Measurements from ENCODE around the gene UBL5.

The UBL5 gene

DNA sequence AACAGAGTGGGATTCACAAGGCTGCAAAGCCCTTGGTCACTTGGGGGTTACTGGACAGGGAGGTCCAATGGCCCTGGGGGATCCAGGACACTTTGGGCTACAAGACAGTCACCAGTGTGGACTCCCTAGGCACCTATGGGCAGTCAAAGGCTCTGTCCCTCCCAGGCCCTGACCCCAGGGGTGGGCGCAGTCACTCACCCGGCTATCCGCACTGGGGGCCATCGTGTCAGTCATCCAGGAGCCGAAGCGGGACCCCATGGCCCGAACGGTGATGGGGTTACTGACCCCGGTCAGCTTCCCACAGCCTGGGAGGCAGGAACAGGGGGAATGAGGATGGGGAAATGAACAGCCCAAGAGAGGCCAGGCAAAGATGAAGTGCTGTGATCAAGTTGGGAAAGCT, 28.9 kb downstream of the UBL5 start:
- DNase-seq: no peak

DNA sequence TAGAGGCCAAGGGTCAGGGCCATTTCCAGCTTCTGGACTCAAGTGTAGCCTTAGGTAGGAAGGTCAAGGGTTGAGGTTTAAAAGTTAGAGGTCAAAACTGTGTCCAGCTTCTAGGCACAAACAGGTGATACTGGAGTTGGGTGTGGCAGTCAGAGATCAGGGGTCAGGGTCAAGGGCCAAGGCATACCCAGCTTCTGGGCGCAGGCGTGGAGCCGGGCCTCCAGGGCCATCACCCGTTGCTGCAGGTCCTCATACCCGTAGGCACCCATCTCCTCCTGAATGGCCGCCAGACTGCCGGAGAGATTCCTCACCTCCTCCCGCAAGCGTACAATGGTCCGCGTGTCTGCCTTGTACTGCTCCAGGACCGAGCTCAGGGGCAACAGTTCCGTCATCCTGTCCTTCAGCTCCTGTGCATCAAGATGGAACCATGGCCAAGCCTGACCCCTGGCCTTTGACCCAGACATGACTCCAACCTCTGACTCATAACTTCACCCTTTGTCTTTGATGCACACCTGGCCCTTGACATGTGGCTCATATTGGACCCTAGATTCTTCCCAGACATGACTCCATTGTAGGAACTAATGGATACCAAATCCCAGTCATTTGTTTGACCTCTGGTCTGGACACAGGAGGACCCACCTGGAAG, 29.5 kb downstream of the UBL5 start:
- DNase-seq: no peak

DNA sequence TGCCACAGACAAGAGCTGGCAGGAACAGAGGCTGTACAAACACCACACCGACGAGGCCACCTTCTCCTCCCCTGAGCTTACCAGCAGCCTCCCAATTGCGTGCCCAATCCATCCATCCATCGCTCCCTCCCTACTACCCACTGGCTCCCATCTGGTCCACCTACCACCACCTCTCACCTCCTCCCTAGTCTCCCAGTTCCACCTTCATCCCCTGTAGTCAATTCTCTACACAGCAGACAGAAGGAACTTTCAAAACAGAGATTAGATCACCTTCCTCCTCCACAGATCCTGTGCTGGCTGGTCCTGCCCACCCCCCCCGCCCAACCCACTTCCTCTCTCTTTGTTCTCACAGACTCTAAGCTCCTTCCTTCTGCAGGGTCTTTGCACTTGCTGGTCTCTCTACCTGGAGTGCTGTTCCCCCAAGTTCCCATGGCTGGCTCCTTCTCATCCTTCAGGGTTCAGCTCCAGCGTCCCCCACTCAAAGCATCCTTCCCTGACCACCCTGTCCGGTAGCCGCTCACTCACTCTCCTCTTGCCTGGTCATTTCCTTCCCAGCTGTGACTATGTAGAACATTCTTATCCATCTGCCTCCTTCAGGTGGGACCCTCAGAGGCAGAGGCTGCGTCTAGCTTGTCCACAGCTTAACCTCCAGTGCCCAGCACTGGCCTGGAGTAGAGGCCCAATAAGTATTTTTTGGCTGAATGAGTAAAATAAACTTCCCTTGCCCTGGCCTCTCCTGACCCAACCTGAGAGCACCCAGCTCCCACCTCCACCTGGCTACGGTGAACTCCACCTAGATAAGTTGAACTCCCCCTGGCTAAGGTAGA, 30.4 kb downstream of the UBL5 start:
- peak in 2 of 3 donors; percentile 22 to 28 for DNase-seq

DNA sequence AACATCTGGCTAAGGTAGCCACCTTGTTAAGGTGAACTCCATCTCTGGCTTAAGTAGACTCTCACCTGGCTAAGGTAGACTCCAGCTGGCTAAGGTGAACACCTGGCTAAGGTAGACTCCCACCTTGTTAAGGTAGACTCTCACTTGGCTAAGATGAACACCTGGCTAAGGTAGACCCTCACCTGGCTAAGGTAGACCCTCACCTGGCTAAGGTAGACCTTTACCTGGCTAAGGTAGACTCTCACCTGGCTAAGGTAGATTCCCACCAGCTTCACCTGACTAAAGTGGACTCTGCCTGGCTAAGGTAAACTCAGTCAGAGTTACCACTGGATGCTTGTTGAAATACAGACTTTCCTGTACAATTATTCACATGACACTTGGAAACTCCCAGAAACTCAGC, 31.0 kb downstream of the UBL5 start:
- DNase-seq: no peak

DNA sequence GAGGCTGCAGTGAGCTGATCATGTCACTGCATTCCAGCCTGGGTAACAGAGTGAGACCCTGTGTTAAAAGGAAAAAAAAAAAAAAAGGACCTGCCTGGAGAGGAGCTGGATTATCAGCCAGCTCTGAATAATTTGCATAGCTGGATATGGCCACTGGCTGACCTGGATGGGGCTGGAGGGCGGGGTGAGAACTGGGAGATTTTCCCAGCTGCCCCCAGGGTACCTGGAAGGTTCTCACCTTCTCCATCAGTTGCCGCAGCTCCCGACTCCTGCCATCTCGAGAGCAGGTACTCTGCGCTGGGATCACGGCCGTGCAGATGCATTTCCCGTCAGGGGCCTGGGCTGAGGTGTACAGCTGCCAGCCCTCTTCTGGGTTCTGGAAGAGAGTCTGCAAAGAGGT, 32.7 kb downstream of the UBL5 start:
- no peak for DNase-seq

DNA sequence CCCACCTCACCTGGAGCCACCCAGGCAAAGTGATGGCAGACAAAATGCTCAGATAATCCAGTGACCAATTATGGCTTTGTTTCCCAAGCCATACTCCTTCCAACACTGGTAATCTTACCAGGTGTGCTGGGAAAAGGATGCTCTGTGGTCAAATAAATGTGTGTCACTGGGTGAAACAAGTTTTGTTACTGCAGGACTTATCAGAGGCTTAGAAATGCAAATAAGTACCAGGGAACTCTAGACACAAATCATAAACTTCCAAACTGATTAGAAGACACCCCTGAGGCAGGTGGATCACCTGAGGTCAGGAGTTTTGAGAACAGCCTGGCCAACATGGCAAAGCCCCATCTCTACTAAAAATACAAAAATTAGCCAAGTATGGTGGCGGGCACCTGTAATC, 33.8 kb downstream of the UBL5 start:
- no peak for DNase-seq

DNA sequence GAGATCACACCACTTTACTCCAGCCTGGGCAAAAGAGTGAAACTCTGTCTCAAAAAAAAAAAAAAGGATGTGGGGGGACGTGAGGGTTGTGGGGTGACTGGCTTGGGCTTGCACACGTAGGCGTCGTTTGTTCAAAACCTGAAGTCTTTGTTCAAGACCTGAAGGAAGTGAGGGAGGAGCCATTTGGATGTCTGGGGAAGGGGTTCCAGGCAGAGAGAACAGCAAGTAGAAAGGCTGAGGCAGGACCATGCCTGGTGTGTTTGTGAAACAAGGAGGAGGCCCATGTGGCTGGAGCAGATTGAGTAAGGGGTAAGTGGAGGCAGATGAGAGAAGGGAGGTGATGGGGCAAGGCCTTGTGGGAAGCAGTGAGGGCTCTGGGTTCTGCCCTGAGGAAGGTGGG, 35.2 kb downstream of the UBL5 start:
- no peak for DNase-seq

DNA sequence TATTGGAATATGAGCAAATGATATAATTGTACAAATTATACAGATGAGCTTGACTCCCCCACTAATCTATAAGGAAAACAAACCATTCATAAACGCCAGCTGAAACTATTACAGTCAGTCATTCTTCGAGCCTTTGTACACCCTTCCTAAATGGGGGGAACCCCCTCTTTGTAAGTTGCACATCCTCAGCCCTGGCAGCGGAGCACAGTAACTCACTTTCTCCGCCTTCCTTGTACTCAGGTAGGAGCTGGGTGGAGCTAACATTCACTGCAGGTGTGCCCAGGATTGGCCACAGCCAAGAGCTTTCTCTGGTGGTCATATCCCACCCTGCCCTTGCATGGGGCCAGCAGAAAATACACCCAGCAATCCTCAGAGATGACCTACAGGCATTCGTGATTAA, 36.0 kb downstream of the UBL5 start:
- no peak for DNase-seq

DNA sequence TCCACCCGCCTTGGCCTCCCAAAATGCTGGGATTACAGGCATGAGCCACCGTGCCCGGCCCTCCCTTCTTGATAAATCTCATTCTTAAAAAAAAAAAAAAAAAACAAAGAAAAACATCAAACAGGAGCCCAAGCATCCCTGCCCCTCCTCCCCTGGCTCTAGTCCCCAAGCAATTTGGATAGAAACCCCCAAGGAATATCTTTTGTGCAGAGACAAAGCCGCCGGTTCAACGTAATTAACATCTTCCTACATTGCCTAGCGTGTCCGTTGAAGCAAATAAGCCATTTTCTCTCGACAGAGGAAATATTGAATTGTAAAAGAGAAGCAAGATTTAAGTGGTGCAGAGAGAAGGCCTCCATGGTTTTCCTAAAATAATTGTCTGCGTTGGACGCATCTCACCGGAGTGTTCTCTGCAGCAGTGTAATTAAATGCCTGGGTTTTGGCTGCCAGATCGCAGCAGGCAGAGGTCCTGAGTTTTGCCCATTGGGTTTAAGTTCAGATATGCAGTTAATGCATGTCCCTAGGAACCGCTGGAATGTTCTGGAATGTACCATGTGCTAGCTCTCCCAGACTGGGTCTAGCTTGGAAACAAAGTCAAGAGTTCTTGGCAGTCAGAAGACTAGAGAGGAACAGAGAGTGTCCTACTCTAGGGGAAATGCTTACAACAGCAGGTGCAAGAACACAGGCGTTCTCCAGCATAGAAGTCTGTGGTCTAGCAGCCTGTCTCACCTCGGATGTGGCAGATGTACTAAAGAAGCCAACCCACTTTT, 38.2 kb downstream of the UBL5 start:
- DNase-seq: no peak

DNA sequence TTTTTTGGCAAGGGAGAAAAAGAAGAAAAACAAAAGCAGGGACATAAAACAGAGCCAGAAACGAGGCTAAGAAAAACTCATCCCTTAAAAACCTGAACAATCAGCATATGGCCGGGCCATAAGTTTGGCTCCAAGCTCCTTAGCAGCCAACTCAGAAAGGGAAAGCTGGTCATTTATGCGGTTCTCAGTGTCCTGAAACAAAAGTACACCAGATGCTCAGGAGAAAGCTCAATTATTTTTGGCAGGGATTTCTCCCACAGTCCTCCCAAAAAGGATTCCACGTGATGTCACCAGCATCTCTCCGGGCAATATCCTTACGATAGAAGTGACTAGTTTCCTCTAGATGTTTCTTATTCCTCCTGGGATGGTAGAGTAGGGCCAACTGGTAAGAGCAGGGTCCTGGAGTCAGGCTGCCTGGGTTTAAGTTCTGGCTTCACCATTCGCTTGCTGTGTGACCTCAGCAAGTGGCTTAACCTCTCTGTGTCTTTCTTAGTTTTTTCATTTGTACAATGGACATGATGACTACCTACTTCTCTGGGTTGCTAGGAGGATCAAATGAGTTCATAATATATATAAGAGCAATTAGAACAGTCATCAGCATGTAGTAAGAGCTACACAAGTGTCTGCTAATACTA, 41.4 kb downstream of the UBL5 start:
- DNase-seq: no peak

DNA sequence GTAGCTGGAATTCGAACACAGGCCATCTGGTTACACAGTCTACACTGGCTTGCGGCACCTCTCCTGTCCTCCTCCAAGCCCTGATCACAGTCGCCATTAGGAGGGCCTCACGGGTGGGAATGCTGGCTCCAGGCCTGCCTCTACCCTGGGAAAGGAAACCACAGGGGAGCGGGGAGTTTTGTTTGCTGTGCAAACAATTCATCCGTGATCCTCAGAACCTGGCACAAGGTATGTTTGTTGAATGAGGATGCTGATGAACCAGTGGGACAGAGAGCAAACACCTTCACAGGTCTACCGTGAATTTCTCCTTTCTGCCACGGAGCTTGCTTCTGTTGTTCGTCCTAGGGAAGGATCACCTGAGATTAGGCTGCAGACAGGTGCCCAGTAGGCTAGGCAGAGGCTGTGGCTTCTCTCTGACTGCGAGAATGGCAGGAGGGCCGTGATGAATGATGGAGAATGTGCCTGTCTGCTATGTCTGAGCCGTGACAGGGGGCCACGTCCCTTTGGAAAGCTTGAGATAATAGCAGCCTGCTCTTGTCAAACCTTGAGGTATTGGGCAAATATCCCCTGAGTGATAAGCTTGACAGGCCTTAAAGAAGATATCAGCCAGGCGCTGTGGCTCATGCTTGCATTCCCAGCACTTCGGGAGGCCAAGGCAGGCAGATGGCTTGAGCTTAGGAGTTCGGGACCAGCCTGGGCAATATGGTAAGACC, 44.1 kb downstream of the UBL5 start:
- DNase-seq: no peak

DNA sequence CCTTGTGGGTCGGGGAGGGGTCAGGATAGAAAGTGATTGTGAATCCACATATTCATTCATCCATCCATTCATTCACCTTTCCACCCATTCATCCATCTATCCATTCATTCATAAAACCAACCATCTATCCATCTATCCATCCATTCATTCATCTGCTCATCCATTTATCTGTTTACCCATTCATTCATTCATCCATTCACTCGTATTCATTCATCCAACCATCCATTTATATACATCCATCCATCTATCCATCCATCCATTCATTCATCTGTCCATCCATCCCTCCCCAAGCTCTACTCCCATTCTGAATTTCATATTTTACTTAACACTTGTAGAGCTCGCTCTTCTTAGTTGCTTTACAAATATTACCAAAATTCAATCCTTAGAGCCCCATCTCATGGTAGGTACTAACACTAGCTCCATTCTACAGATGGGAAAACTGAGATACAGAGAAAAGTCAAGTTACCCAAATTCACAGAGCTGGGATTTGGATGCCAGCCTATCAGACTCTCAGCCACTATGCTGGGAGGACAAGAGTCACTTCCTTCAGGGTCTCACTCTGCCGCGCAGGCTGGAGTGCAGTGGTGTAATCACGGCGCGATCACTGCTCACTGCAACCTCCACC, 45.0 kb downstream of the UBL5 start:
- DNase-seq: no peak

DNA sequence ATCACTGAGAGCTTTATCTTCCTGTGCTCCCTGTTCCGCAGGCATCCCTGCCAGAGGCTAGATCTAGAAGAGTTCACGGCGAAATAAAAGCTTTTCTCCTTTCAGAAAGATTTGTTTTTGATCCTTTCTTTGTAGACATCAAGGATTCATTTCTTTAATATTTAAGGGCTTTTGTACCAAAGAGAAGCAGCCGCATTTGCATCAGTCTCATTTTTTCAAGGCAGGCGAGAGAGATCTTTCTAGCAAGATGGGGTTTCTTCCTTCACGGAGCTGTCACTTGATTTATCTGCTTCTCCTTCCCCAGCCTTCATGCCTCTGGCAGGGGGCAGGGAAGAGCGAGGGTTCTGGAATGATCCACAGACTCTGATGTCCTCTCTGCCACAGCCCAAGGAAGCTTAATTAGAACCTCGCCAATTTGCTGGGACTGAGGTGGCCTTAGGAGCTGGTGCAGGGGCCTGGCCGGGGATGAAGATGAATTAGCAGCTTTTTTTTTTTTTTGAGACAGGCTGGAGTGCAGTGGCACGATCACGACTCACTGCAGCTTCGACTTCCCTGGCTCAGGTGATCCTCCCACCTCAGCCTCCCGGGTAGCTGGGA, 47.4 kb downstream of the UBL5 start:
- DNase-seq: no peak

DNA sequence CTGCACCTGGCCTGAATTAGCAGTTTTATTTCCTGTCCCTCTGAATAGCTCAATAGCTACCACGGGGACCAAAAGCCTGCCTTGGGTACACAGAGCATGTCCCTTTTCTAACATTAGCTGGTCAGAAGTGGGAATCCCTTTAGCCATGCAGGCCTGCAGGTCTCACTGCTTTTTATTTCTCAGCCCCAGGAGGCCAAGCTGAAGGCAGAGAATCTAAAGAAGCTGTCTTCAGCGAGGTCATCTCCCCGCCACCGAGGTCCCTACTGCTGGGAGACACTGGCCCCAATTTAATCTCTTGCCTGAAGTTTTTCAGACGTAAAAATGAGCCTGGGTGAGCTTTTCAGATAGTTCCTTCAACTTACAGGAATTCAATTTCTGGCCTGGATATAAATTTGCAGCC, 48.1 kb downstream of the UBL5 start:
- no peak for DNase-seq

DNA sequence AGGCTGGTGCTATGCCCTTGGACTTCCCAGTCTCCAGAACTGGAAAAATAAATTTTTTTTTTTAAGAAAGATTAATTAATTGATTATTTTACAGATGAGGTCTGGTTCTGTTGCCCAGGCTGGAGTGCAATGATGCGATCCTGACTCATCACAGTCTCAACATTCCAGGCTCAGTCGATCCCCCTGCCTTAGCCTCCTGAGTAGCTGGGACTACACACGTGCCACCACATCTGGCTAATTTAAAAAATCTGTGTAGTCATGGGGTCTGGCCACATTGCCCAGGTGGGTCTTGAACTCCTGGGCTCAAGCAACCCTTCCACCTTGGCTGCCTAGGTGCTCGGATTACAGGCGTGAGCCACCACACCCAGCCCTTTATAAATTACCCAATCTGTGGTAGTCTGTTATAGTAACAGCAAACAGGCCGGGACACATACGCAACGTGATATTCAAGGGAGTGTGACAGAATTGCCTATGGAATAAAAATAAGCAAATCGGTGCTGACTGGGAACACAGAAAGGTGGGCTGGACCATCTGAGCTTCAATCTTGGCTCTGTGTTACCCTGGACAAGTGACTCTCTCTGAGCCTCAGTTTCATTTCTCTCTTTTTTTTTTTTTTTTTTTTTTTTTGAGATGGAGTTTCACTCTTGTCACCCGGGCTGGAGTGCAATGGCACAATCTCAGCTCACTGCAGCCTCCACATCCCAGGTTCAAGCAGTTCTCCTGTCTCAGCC, 50.2 kb downstream of the UBL5 start:
- no peak for DNase-seq

DNA sequence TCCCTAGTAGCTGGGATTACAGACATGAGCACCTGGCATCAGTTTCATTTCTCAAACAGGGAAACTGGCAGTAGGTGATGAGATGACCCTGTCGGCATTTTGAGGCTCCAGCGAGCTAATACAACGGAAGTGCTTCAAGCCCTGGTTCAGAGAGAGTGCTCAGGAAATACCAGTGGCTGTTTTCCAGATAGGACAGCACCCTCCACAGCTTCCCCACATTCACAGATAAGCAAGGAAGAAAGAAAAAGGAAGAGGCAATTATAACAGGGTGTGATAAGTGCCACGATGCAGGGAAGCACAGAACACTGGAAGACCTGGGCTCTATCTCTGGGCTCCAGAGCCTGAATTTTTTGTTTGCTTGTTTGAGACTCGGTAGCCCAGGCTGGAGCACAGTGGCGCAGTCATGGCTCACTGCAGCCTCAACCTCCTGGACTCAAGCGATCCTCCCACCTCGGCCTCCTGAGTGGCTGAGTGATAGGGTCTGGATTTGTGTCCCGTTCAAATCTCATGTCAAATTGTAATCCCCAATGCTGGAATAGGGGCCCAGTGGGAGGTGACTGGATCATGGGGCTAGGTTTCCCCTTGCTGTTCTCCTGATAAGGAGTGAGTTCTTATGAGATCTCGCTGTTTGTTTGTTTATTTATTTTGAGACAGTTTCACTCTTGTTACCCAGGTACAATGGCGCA, 50.9 kb downstream of the UBL5 start:
- DNase-seq: no peak

Data from suppressor macrophage treated with lipopolysaccharide for 1 hour (primary cell).